Stimulated activated CD4-positive, alpha-beta T cell treated with anti-CD3 and anti-CD28 coated beads, Interleukin-15, amount 100 ng/mL, for 24 hours (primary cell): ENCODE measurements around the gene MALAT1.
A peak's percentile ranks its signal among the peaks of the same experiment; 100 is the strongest.
"Not testable (repeated sequence)": the region's sequence is repeated elsewhere in the genome, so short reads cannot be mapped to it uniquely, and the experiment has no call there.

Experiments used
- DNase-seq: peaks from one replicate; pipeline ENCODE4 v3.0.0-alpha.2; 2020

MALAT1 gene

DNA sequence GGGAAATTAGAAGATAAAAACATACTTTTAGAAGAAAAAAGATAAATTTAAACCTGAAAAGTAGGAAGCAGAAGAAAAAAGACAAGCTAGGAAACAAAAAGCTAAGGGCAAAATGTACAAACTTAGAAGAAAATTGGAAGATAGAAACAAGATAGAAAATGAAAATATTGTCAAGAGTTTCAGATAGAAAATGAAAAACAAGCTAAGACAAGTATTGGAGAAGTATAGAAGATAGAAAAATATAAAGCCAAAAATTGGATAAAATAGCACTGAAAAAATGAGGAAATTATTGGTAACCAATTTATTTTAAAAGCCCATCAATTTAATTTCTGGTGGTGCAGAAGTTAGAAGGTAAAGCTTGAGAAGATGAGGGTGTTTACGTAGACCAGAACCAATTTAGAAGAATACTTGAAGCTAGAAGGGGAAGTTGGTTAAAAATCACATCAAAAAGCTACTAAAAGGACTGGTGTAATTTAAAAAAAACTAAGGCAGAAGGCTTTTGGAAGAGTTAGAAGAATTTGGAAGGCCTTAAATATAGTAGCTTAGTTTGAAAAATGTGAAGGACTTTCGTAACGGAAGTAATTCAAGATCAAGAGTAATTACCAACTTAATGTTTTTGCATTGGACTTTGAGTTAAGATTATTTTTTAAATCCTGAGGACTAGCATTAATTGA lies 1.0 kb downstream of the MALAT1 start:
- no peak for DNase-seq

DNA sequence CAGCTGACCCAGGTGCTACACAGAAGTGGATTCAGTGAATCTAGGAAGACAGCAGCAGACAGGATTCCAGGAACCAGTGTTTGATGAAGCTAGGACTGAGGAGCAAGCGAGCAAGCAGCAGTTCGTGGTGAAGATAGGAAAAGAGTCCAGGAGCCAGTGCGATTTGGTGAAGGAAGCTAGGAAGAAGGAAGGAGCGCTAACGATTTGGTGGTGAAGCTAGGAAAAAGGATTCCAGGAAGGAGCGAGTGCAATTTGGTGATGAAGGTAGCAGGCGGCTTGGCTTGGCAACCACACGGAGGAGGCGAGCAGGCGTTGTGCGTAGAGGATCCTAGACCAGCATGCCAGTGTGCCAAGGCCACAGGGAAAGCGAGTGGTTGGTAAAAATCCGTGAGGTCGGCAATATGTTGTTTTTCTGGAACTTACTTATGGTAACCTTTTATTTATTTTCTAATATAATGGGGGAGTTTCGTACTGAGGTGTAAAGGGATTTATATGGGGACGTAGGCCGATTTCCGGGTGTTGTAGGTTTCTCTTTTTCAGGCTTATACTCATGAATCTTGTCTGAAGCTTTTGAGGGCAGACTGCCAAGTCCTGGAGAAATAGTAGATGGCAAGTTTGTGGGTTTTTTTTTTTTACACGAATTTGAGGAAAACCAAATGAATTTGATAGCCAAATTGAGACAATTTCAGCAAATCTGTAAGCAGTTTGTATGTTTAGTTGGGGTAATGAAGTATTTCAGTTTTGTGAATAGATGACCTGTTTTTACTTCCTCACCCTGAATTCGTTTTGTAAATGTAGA lies 1.7 kb downstream of the MALAT1 start:
- peak; percentile 67 for DNase-seq

DNA sequence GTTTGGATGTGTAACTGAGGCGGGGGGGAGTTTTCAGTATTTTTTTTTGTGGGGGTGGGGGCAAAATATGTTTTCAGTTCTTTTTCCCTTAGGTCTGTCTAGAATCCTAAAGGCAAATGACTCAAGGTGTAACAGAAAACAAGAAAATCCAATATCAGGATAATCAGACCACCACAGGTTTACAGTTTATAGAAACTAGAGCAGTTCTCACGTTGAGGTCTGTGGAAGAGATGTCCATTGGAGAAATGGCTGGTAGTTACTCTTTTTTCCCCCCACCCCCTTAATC lies 2.3 kb downstream of the MALAT1 start:
- DNase-seq, result no peak

DNA sequence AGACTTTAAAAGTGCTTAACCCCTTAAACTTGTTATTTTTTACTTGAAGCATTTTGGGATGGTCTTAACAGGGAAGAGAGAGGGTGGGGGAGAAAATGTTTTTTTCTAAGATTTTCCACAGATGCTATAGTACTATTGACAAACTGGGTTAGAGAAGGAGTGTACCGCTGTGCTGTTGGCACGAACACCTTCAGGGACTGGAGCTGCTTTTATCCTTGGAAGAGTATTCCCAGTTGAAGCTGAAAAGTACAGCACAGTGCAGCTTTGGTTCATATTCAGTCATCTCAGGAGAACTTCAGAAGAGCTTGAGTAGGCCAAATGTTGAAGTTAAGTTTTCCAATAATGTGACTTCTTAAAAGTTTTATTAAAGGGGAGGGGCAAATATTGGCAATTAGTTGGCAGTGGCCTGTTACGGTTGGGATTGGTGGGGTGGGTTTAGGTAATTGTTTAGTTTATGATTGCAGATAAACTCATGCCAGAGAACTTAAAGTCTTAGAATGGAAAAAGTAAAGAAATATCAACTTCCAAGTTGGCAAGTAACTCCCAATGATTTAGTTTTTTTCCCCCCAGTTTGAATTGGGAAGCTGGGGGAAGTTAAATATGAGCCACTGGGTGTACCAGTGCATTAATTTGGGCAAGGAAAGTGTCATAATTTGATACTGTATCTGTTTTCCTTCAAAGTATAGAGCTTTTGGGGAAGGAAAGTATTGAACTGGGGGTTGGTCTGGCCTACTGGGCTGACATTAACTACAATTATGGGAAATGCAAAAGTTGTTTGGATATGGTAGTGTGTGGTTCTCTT lies 2.8 kb downstream of the MALAT1 start:
- DNase-seq, result no peak

DNA sequence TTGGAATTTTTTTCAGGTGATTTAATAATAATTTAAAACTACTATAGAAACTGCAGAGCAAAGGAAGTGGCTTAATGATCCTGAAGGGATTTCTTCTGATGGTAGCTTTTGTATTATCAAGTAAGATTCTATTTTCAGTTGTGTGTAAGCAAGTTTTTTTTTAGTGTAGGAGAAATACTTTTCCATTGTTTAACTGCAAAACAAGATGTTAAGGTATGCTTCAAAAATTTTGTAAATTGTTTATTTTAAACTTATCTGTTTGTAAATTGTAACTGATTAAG lies 3.4 kb downstream of the MALAT1 start:
- DNase-seq, result no peak

DNA sequence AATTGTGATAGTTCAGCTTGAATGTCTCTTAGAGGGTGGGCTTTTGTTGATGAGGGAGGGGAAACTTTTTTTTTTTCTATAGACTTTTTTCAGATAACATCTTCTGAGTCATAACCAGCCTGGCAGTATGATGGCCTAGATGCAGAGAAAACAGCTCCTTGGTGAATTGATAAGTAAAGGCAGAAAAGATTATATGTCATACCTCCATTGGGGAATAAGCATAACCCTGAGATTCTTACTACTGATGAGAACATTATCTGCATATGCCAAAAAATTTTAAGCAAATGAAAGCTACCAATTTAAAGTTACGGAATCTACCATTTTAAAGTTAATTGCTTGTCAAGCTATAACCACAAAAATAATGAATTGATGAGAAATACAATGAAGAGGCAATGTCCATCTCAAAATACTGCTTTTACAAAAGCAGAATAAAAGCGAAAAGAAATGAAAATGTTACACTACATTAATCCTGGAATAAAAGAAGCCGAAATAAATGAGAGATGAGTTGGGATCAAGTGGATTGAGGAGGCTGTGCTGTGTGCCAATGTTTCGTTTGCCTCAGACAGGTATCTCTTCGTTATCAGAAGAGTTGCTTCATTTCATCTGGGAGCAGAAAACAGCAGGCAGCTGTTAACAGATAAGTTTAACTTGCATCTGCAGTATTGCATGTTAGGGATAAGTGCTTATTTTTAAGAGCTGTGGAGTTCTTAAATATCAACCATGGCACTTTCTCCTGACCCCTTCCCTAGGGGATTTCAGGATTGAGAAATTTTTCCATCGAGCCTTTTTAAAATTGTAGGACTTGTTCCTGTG lies 3.9 kb downstream of the MALAT1 start:
- no peak for DNase-seq

DNA sequence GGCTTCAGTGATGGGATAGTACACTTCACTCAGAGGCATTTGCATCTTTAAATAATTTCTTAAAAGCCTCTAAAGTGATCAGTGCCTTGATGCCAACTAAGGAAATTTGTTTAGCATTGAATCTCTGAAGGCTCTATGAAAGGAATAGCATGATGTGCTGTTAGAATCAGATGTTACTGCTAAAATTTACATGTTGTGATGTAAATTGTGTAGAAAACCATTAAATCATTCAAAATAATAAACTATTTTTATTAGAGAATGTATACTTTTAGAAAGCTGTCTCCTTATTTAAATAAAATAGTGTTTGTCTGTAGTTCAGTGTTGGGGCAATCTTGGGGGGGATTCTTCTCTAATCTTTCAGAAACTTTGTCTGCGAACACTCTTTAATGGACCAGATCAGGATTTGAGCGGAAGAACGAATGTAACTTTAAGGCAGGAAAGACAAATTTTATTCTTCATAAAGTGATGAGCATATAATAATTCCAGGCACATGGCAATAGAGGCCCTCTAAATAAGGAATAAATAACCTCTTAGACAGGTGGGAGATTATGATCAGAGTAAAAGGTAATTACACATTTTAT lies 4.6 kb downstream of the MALAT1 start:
- no peak for DNase-seq

DNA sequence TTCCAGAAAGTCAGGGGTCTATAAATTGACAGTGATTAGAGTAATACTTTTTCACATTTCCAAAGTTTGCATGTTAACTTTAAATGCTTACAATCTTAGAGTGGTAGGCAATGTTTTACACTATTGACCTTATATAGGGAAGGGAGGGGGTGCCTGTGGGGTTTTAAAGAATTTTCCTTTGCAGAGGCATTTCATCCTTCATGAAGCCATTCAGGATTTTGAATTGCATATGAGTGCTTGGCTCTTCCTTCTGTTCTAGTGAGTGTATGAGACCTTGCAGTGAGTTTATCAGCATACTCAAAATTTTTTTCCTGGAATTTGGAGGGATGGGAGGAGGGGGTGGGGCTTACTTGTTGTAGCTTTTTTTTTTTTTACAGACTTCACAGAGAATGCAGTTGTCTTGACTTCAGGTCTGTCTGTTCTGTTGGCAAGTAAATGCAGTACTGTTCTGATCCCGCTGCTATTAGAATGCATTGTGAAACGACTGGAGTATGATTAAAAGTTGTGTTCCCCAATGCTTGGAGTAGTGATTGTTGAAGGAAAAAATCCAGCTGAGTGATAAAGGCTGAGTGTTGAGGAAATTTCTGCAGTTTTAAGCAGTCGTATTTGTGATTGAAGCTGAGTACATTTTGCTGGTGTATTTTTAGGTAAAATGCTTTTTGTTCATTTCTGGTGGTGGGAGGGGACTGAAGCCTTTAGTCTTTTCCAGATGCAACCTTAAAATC lies 5.3 kb downstream of the MALAT1 start:
- DNase-seq, result no peak

DNA sequence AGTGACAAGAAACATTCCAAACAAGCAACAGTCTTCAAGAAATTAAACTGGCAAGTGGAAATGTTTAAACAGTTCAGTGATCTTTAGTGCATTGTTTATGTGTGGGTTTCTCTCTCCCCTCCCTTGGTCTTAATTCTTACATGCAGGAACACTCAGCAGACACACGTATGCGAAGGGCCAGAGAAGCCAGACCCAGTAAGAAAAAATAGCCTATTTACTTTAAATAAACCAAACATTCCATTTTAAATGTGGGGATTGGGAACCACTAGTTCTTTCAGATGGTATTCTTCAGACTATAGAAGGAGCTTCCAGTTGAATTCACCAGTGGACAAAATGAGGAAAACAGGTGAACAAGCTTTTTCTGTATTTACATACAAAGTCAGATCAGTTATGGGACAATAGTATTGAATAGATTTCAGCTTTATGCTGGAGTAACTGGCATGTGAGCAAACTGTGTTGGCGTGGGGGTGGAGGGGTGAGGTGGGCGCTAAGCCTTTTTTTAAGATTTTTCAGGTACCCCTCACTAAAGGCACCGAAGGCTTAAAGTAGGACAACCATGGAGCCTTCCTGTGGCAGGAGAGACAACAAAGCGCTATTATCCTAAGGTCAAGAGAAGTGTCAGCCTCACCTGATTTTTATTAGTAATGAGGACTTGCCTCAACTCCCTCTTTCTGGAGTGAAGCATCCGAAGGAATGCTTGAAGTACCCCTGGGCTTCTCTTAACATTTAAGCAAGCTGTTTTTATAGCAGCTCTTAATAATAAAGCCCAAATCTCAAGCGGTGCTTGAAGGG lies 6.0 kb downstream of the MALAT1 start:
- no peak for DNase-seq

DNA sequence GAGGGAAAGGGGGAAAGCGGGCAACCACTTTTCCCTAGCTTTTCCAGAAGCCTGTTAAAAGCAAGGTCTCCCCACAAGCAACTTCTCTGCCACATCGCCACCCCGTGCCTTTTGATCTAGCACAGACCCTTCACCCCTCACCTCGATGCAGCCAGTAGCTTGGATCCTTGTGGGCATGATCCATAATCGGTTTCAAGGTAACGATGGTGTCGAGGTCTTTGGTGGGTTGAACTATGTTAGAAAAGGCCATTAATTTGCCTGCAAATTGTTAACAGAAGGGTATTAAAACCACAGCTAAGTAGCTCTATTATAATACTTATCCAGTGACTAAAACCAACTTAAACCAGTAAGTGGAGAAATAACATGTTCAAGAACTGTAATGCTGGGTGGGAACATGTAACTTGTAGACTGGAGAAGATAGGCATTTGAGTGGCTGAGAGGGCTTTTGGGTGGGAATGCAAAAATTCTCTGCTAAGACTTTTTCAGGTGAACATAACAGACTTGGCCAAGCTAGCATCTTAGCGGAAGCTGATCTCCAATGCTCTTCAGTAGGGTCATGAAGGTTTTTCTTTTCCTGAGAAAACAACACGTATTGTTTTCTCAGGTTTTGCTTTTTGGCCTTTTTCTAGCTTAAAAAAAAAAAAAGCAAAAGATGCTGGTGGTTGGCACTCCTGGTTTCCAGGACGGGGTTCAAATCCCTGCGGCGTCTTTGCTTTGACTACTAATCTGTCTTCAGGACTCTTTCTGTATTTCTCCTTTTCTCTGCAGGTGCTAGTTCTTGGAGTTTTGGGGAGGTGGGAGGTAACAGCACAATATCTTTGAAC lies 6.8 kb downstream of the MALAT1 start:
- no peak for DNase-seq

DNA sequence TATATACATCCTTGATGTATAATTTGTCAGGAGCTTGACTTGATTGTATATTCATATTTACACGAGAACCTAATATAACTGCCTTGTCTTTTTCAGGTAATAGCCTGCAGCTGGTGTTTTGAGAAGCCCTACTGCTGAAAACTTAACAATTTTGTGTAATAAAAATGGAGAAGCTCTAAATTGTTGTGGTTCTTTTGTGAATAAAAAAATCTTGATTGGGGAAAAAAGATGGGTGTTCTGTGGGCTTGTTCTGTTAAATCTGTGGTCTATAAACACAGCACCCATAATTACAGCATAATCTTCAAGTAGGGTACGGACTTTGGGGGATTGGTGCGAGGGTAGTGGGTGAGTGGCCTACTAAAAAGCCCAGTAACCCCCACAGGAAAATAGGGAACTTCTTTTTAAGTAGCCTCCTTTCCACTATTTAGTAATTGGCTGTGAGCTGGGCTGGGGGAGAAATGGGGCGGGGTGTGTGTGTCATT lies 7.5 kb downstream of the MALAT1 start:
- no peak for DNase-seq

DNA sequence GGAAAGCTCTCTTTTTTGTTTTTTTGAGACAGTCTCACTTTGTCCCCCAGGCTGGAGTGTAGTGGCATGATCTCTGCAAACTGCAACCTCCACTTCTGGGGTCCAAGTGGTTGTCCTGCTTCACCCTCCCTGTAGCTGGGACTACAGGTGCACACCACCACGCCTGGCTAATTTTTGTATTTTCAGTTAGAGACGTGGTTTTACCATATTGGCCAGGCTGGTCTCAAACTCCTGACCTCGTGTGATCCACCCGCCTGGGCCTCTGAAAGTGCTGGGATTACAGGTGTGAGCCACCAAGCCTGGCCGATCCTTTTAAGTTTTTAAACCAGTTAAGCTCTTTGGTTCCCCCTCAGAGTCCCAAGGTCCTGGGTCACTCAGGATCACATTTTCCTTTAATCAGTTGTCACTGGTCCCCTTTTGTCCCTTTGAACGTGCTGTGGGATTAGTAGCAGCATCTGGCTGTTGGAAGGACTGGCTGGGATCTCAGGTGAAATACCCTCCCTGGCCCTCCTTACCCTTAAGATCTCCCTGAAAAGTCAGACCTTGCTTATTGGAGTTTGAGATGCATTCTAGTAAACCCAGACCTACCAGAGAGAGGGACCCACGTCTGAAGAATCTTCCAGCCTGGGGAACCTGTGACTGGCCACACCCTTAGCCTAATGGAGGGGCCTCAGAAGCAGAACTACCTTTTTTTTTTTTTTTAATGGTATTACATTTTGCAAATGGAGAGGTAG lies 8.1 kb downstream of the MALAT1 start:
- DNase-seq, result peak; percentile 55

DNA sequence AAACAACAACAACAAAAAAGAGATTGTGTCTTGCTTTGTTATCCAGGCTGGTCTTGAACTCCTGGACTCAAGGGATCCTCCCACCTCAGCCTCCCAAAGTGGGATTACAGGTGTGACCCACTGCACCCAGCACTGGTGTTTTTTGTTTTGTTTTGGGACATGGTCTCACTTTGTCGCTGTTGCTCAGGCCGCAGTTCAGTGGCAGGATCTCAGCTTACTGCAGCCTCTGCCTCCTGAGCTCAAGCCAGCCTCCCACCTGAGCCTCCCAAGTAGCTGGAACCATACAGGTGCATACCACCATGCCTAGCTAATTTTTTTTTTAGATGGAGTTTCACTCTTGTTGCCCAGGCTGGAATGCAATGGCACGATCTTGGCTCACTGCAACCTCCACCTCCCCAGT lies 13.5 kb downstream of the MALAT1 start:
- DNase-seq, result not testable (repeated sequence)

DNA sequence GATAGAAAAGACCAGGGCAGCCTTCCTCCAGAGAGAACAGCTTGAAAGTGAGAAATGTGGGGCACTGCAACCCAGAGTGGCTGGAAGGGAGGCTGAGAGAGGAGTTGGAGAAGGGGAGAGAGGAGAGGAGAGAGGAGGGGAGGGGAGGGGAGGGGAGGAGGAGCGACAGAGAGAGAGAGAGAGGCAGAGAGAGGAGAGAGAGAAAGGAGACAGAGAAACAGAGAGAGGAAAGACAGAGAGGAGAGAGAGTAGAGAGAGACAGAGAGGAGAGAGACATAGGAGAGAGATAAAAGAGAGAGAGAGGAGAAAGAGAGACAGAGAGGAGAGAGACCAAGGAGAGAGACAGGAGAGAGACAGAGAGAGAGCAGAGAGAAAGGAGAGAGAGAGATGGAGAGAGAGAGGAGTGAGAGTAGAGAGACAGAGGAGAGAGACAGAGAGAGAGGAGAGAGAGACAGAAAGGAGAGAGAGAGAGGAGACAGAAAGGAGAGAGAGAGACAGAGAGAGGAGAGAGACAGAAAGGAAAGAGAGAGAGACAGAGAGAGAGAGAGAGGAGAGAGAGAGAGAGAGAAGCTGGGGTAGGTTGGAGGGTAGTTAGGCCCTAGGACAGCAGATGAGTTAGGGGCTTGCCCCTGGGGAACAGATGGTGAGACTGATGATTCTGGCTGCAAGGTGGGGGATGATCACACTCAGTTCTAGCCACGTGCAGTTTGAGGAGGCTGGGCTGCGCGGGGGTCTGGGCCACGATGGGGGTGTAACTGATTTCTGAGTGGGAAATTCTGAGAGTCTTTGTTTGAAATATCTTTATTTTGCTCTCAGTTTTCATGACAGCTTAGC lies 17.5 kb downstream of the MALAT1 start:
- DNase-seq, result no peak

DNA sequence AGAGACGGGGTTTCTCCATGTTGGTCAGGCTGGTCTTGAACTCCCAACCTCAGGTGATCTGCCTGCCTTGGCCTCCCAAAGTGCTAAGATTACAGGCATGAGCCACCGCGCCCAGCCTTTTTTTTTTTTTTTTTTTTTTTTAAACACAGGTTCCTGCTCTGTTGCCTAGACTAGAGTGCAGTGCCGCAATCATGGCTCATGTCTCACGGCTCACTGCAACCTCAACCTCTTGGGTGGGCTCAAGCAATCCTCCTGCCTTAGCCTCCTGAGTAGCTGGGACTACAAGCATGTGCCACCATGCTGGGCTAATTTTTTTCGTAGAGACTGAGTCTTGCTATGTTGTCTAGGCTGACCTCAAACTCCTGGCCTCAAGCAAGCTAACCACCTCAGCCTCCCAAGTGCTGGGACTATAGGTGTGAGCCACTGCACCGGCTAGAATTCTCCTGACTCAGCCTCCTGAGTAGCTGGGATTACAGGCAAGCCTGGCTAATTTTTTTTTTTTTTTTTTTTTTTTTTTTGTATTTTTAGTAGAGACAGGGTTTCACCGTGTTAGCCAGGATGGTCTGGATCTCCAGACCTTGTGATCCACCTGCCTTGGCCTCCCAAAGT lies 20.2 kb downstream of the MALAT1 start:
- not testable (repeated sequence) for DNase-seq

DNA sequence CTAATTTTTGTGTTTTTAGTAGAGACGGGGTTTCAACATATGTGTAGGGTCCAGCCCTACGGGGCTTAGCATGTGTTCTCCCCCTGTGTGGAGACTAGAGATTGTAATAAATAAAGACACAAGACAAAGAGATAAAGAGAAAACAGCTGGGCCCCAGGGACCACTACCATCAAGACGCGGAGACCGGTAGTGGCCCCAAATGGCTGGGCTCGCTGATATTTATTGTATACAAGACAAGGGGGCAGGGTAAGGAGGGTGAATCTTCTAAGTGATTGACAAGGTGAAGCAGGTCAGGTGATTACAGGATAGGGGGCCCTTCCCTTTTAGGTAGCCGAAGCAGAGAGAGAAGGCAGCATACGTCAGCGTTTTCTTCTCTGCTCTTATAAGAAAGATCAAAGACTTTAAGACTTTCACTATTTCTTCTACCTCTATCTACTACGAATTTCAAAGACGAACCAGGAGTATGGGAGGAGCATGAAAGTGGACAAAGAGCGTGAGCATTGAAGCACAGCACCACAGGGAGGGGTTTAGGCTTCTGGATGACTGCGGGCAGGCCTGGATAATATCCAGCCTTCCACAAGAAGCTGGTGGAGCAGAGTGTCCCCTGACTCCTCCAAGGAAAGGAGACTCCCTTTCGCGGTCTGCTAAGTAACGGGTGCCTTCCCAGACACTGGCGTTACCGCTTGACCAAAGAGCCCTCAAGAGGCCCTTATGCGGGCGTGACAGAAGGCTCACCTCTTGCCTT lies 23.1 kb downstream of the MALAT1 start:
- not testable (repeated sequence) for DNase-seq
